ENCODE data around the gene DNM3.

The DNM3 gene

GRCh38 chr1:171973421-171973820 is 132.1 kb downstream of the DNM3 start:
- DNase-seq (ENCODE audit: low read depth), result no peak

GRCh38 chr1:171981303-171981702 is 140.0 kb downstream of the DNM3 start:
- no peak for DNase-seq (ENCODE audit: low read depth)

GRCh38 chr1:171983584-171983983 is 142.3 kb downstream of the DNM3 start:
- peak; percentile 23 for DNase-seq (ENCODE audit: low read depth)

GRCh38 chr1:171984262-171984661 is 143.0 kb downstream of the DNM3 start:
- DNase-seq (ENCODE audit: low read depth), result no peak

- DNase-seq (ENCODE audit: low read depth), result peak; percentile 31
Measured at GRCh38 chr1:171984850-171985485, 143.7 kb downstream of the DNM3 start.

GRCh38 chr1:171985639-171986038 is 144.3 kb downstream of the DNM3 start:
- no peak for DNase-seq (ENCODE audit: low read depth)

- no peak for DNase-seq (ENCODE audit: low read depth)
Measured at GRCh38 chr1:171988243-171988885, 147.1 kb downstream of the DNM3 start.

- no peak for DNase-seq (ENCODE audit: low read depth)
Measured at GRCh38 chr1:171990371-171990770, 149.1 kb downstream of the DNM3 start.

GRCh38 chr1:171994293-171994692 is 153.0 kb downstream of the DNM3 start:
- DNase-seq (ENCODE audit: low read depth), result no peak

- no peak for DNase-seq (ENCODE audit: low read depth)
Measured at GRCh38 chr1:171995573-171995972, 154.3 kb downstream of the DNM3 start.

GRCh38 chr1:171997936-171998335 is 156.6 kb downstream of the DNM3 start:
- DNase-seq (ENCODE audit: low read depth), result no peak

- DNase-seq (ENCODE audit: low read depth), result no peak
Measured at GRCh38 chr1:171998711-171999110, 157.4 kb downstream of the DNM3 start.

GRCh38 chr1:171999756-172000155 is 158.5 kb downstream of the DNM3 start:
- DNase-seq (ENCODE audit: low read depth), result peak; percentile 15

- no peak for DNase-seq (ENCODE audit: low read depth)
Measured at GRCh38 chr1:172001288-172001687, 160.0 kb downstream of the DNM3 start.

GRCh38 chr1:172002725-172003345 is 161.5 kb downstream of the DNM3 start:
- DNase-seq (ENCODE audit: low read depth), result peak; percentile 66

- DNase-seq (ENCODE audit: low read depth), result peak; percentile 16
Measured at GRCh38 chr1:172003766-172004530, 162.7 kb downstream of the DNM3 start.

- no peak for DNase-seq (ENCODE audit: low read depth)
Measured at GRCh38 chr1:172004671-172005070, 163.4 kb downstream of the DNM3 start.

- peak; percentile 59 for DNase-seq (ENCODE audit: low read depth)
Measured at GRCh38 chr1:172005856-172006255, 164.6 kb downstream of the DNM3 start.

GRCh38 chr1:172006660-172007059 is 165.4 kb downstream of the DNM3 start:
- no peak for DNase-seq (ENCODE audit: low read depth)

GRCh38 chr1:172018727-172019311 is 177.5 kb downstream of the DNM3 start:
- no peak for DNase-seq (ENCODE audit: low read depth)

GRCh38 chr1:172019976-172020375 is 178.7 kb downstream of the DNM3 start:
- no peak for DNase-seq (ENCODE audit: low read depth)

GRCh38 chr1:172024516-172024915 is 183.2 kb downstream of the DNM3 start:
- DNase-seq (ENCODE audit: low read depth), result no peak
